Fibroblast of lung (primary cell): Measurements from ENCODE around the gene SPACA7. TPM values are rescaled to one million over a fixed set of nuclear protein-coding genes. Genes with fewer than 3 reads are reported as not detected.

Experiments
- DNase-seq, 2 donors: peaks; one replicate each; pipeline versions ENCODE4 v3.0.0 to v3.0.0-alpha.2; 2010; ENCODE audit warnings: low read depth in 2 of 2
- H2AFZ ChIP-seq: 2 replicates; pipeline ENCODE4 v1.5.1; 2012; ENCODE audit warnings: low read length, control low read depth, inconsistent platforms
- H3K27ac ChIP-seq: 2 replicates; pipeline ENCODE4 v1.5.1; 2011; ENCODE audit warnings: low read length, control low read depth; ENCODE audit not compliant: insufficient read depth
- H3K27me3 ChIP-seq: 2 replicates; pipeline ENCODE4 v1.5.1; 2011; ENCODE audit warnings: mild to moderate bottlenecking, low read length; ENCODE audit not compliant: control insufficient read depth, insufficient read depth
- H3K36me3 ChIP-seq: 2 replicates; pipeline ENCODE4 v1.5.1; 2011; ENCODE audit warnings: low read length; ENCODE audit not compliant: control insufficient read depth, insufficient read depth
- H3K4me1 ChIP-seq: 2 replicates; pipeline ENCODE4 v1.5.1; 2011; ENCODE audit warnings: low read length; ENCODE audit not compliant: control insufficient read depth, insufficient read depth; ENCODE audit errors: extremely low read depth
- H3K4me2 ChIP-seq: 2 replicates; pipeline ENCODE4 v1.5.1; 2011; ENCODE audit warnings: low read length, control low read depth; ENCODE audit not compliant: insufficient read depth; ENCODE audit errors: extremely low read depth
- H3K4me3 ChIP-seq, 4 experiments: fragments of 200-600 bp in 1 of 4; sonication (generic) in 1 of 4; replicated peaks in 1 of 4; 2 replicates each; pipeline ENCODE4 v1.5.1; 2011 to 2016; ENCODE audit warnings: low read length in 4 of 4, low read depth in 3 of 4, mild to moderate bottlenecking in 3 of 4, control low read depth in 2 of 4, inconsistent platforms in 1 of 4, mixed read lengths in 1 of 4; ENCODE audit not compliant: insufficient read depth in 1 of 4; ENCODE audit errors: control extremely low read depth in 1 of 4
- H3K79me2 ChIP-seq: 2 replicates; pipeline ENCODE4 v1.5.1; 2012; ENCODE audit warnings: mild to moderate bottlenecking, low read length, inconsistent platforms; ENCODE audit not compliant: control insufficient read depth, insufficient read depth
- H3K9ac ChIP-seq: 2 replicates; pipeline ENCODE4 v1.5.1; 2011; ENCODE audit warnings: mild to moderate bottlenecking, low read length, control low read depth; ENCODE audit not compliant: insufficient read depth
- H3K9me3 ChIP-seq: 2 replicates; pipeline ENCODE4 v1.5.1; 2012; ENCODE audit warnings: low read depth, low read length; ENCODE audit not compliant: control insufficient read depth, insufficient read depth
- H4K20me1 ChIP-seq: 2 replicates; pipeline ENCODE4 v1.5.1; 2011; ENCODE audit warnings: low read length; ENCODE audit not compliant: control insufficient read depth, insufficient read depth; ENCODE audit errors: extremely low read depth
- CTCF ChIP-seq, 2 donors: IDR thresholded peaks in 1 of 2; conservative IDR thresholded peaks in 1 of 2; 1 replicate in 1 of 2; 2 replicates in 1 of 2; pipeline ENCODE4 v1.5.1; 2011 to 2012; ENCODE audit warnings: low read length in 2 of 2, control low read depth in 1 of 2, inconsistent platforms in 1 of 2, low read depth in 1 of 2, mild to moderate bottlenecking in 1 of 2
- EZH2 ChIP-seq: IDR thresholded peaks from 2 replicates; pipeline ENCODE4 v1.5.1; 2012; ENCODE audit warnings: low read length, control low read depth, mild to moderate bottlenecking; ENCODE audit errors: missing control alignments
- polyA plus RNA-seq, 2 donors: library from polyadenylated mRNA; depleted of rRNA in 1 of 2; stranded (reverse) in 1 of 2; unstranded in 1 of 2; fragments of >200 nt; gene quantifications; 2 replicates each; pipeline ENCODE4 v1.2.1, GENCODE V29; 2011 to 2012; ENCODE audit warnings: missing spikeins in 1 of 2
- total RNA-seq: library from RNA; depleted of rRNA; stranded (reverse); fragments of >200 nt; gene quantifications from 2 replicates; pipeline ENCODE4 v1.2.1, GENCODE V29; 2014

Gene SPACA7
- total and polyA plus RNA-seq, 2 donors (not counting 1 experiment from before 2014, with no cell fraction given), result not detected

DNA sequence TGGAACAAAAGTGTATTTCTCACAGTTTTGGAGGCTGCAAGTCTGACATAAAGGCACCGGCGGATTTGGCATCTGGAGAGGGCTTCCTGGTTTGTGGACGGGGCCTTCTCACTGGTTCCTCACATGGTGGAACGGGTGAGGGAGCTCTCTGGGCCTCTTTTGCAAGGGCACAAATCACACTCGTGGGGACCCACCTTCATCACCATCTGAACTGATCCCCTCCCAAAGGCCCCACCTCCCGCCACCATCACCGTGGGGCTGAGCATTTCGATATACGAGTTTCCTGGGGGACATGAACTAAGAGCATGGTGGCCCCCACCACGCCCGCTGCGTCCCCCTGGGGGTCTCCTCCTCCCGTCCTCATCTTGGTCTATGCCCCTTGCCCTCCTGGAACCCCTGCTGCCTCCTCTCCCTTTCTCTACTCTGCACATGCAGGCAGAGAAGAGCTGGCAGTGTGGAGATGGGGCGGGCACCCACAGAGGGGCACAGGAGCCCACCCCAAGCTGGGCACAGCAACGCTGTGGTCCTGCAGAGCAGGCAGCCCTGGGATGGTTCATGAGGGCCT is 20.8 kb upstream of the SPACA7 start:
- H3K36me3 ChIP-seq, result no peaks in the 10 kb centered on the region
- no peaks in the 10 kb centered on the region for H4K20me1 ChIP-seq
- H3K9me3 ChIP-seq, result no peaks in the 10 kb centered on the region
- TF ChIP-seq EZH2 (no peak), CTCF (conservative IDR thresholded peaks at IDR 0.05 in 1 of 2, IDR thresholded peaks at IDR 0.05 in 1 of 2; ENCODE audit: low read depth in 1 of 2, low read length in 2 of 2) (no peak)
- H3K4me1 ChIP-seq, result no peaks in the 10 kb centered on the region
- no peak overlapping the region for H2AFZ ChIP-seq
- no peak overlapping the region for H3K9ac ChIP-seq
- H3K4me2 ChIP-seq, result no peak overlapping the region
- no peak for DNase-seq
- H3K4me3 ChIP-seq, result no peak overlapping the region
- no peak overlapping the region for H3K27ac ChIP-seq
- H3K27me3 ChIP-seq, result no peaks in the 10 kb centered on the region
- H3K79me2 ChIP-seq, result no peaks in the 10 kb centered on the region

- TF ChIP-seq EZH2 (no peak), CTCF (conservative IDR thresholded peaks at IDR 0.05 in 1 of 2, IDR thresholded peaks at IDR 0.05 in 1 of 2; ENCODE audit: low read depth in 1 of 2, low read length in 2 of 2) (no peak)
- Histone ChIP-seq H3K27ac (no peak overlapping the region), H3K9me3 (no peaks in the 10 kb centered on the region), H3K36me3 (no peaks in the 10 kb centered on the region), H3K9ac (no peak overlapping the region), H3K27me3 (no peaks in the 10 kb centered on the region), H2AFZ (no peak overlapping the region), H3K4me3 (no peak overlapping the region), H3K4me2 (no peak overlapping the region), H3K79me2 (no peaks in the 10 kb centered on the region), H3K4me1 (no peaks in the 10 kb centered on the region), H4K20me1 (no peaks in the 10 kb centered on the region)
- DNase-seq, result no peak
Measured at GRCh38 chr13:112356190-112356589, 20.0 kb upstream of the SPACA7 start.

DNA sequence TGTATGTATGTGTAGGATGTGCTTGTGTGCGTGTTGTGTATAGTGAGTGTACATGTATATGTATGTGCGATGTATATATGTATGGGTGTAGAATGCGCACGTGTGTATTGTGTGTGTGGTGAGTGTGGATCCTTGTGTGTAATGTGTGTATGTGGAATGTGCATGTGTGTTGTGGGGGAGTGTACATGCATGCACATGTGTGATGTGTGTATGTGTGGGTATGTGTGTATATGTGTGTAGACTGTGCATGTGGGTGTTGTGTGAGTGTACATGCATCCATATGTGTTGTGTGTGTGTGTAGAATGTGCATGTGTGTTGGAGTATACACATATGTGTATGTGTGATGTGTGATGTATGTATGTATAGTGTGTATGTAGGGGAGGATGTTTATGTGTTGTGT is 18.0 kb upstream of the SPACA7 start:
- Histone ChIP-seq H3K4me3 (no peak overlapping the region), H3K9me3 (no peaks in the 10 kb centered on the region), H2AFZ (no peak overlapping the region), H4K20me1 (no peaks in the 10 kb centered on the region), H3K79me2 (no peaks in the 10 kb centered on the region), H3K27ac (no peak overlapping the region), H3K27me3 (no peaks in the 10 kb centered on the region), H3K4me1 (no peaks in the 10 kb centered on the region), H3K4me2 (no peak overlapping the region), H3K9ac (no peak overlapping the region), H3K36me3 (no peaks in the 10 kb centered on the region)
- no peak for DNase-seq
- TF ChIP-seq EZH2 (no peak), CTCF (conservative IDR thresholded peaks at IDR 0.05 in 1 of 2, IDR thresholded peaks at IDR 0.05 in 1 of 2; ENCODE audit: low read depth in 1 of 2, low read length in 2 of 2) (no peak)
